Astrocyte (in vitro differentiated cells and primary cell): ENCODE results near the gene WDR1.

Source experiments
- EZH2 ChIP-seq: IDR thresholded peaks from 2 replicates; pipeline ENCODE4 v1.6.1; 2012; ENCODE audit warnings: mild to moderate bottlenecking, low read length, inconsistent platforms; ENCODE audit not compliant: insufficient read depth
- TF ChIP-seq, protein P1 (sequence below): IDR thresholded peaks from 2 replicates; pipeline ENCODE4 v1.5.1; 2011; ENCODE audit warnings: low read depth, mild to moderate bottlenecking, inconsistent platforms, low read length, moderate library complexity; ENCODE audit not compliant: insufficient read depth

DNA sequence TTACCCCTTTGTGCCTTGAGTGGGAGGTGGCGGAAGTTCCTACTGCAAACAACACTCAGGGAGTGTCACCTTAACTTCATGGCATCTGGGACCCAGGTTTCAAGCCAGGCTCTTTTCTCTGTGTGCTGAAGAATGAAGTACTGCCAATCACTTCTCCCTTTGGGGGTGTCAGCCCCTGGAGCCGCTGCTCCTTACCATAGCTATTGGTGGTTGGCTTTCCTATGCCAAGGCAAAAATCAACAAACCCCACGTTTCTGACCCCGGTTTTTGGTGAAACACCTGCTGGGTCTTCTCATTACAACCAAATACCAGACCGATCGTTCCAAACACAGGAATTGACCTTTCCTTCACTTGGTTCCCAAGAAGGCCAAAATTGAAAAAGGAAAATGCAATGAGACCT, 75.6 kb downstream of the WDR1 start:
- TF ChIP-seq, protein P1, sequence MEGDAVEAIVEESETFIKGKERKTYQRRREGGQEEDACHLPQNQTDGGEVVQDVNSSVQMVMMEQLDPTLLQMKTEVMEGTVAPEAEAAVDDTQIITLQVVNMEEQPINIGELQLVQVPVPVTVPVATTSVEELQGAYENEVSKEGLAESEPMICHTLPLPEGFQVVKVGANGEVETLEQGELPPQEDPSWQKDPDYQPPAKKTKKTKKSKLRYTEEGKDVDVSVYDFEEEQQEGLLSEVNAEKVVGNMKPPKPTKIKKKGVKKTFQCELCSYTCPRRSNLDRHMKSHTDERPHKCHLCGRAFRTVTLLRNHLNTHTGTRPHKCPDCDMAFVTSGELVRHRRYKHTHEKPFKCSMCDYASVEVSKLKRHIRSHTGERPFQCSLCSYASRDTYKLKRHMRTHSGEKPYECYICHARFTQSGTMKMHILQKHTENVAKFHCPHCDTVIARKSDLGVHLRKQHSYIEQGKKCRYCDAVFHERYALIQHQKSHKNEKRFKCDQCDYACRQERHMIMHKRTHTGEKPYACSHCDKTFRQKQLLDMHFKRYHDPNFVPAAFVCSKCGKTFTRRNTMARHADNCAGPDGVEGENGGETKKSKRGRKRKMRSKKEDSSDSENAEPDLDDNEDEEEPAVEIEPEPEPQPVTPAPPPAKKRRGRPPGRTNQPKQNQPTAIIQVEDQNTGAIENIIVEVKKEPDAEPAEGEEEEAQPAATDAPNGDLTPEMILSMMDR, result no peak
- TF ChIP-seq EZH2, result no peak
